ENCODE measurements around the gene TRIM9.
"Not testable (repeated sequence)": the region's sequence is repeated elsewhere in the genome, so short reads cannot be mapped to it uniquely, and the experiment has no call there.

TRIM9 gene

DNA sequence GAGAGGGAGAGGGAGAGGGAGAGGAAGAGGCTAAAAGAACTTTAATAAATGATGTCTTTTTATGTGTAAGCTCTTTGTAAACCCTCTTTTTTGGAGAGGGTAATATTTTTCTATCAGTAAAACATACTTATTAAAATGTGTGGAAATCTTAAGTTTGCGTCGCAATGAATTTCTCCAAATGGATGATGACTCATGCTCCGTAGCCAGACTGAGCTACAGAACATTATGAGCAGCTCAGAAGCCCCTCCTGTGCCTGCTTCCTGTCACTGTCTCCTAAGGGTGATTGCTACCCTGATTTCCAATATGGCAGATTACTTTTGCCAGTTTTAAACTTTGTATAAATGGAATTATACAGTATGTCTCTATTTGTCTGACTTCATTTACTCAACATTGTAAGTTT is 137.6 kb downstream of the TRIM9 start:
- DNase-seq: no peak

DNA sequence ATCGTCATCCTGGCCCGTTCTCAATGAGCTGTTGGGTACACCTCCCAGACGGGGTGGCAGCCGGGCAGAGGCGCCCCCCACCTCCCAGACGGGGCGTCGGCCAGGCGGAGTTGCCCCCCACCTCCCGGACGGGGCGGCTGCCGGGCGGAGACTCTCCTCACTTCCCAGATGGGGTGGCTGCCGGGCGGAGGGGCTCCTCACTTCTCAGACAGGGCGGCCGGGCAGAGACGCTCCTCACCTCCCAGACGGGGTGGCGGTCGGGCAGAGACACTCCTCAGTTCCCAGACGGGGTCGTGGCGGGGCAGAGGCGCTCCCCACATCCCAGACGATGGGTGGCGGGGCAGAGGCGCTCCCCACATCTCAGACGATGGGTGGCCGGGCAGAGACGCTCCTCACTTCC is 138.5 kb downstream of the TRIM9 start:
- DNase-seq: not testable (repeated sequence)

DNA sequence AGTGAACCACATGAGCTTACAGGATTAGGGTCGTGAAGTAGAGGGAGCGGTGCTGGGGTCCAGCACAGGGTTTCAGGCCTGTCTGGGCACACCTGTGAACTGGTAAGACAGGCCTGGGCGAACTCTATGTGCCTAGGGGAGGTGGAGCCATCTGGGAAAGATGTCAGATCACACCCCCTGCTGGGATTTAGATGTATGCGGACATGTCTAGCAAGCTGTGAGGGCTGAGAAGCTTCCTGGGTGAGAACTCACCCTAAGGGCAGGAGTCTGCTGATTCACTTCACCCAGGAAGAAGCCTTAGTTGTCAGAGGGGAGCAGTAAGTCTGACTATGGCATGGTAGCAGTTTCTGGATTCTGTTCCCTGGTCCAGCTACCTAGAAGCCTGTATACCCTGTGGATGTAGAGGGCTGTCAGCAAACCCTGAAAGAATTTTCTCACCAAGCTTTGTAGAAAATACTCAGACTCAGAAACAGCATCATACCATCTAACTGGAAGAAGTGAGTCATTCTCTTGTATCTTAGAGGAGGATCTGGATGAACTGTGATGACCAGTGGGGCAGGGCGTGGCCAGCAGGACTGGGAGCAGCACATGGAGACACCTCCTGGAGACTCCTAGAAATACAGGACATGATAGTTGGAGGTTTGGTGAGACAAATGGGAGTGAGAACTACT is 139.4 kb downstream of the TRIM9 start:
- DNase-seq: peak; percentile 59

DNA sequence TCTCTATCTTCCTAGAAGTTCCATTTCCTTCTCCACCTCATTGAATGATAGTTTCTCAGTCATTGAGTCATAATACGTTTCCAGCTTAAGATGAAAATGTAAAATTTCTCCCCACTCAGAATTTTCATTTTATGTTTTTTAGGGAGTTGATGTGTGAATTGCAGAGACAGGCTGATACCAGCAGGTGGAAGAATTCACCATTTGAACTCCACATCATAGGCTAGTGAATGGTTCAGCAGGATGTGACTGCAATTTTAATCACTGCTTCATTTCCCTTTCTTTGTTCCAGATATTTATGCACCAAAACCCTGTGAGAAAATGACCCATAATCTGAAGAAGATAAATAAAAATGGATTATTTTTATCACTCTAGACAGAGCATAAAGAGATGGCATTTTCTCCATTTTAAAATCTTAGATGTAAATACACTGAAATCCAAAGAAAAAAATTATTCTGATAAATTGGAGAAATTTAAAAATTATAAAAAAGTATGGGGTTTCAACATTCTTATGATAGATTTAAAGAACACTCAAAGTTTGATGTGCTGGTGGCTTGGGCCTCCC is 140.0 kb downstream of the TRIM9 start:
- no peak for DNase-seq

DNA sequence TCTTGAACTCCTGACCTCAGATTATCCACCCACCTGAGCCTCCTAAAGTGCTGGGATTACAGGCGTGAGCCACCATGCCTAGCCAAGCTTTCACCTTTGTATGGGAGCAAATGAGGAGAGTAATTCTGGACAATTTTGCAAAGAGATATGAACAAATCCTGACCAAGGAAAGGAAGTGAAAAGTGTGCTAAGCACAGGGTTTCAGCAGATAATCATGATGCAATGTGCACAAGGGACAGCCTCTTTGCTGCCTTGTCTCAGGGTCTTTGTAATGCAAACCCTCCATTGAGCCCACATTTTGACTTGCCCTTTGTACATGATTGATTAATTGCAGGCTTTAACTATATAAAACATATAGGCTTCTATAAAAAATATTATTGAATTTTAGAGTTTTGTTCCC is 141.4 kb downstream of the TRIM9 start:
- DNase-seq: no peak

DNA sequence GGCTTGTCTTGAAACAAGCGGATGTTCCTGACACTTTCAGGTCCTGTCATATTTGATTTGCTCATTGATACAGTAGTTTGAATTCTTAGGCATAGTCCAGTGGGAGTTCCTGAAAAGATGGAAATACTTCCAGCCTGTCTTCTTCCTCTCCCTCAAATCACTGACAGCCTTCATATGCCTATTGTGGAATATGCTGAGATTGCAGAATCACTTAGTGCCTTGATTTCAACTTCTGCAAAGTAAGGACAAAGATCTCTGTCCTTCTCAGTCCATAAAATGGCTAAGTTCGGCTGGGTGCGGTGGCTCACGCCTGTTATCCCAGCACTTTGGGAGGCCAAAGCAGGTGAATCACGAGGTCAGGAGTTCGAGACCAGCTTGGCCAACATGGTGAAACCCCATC is 143.9 kb downstream of the TRIM9 start:
- no peak for DNase-seq

DNA sequence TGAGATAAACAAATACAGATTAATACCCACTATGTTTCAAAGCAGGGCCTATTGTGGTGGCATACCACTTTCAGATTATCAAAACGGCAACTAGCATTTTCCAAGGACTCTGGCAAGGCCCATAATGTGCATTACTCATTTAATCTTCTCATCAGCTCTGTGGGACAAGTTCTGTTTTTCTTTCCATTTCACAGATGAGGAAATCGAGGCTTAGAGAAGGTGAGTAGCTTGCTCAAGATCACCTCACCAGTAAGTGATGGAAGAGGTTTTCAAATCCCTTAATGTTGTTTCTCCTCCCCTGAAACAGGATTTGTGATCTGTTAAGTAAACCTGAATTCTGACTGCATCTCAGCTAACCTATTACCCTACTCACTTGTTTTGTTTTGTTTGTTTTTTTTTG is 146.7 kb downstream of the TRIM9 start:
- no peak for DNase-seq

DNA sequence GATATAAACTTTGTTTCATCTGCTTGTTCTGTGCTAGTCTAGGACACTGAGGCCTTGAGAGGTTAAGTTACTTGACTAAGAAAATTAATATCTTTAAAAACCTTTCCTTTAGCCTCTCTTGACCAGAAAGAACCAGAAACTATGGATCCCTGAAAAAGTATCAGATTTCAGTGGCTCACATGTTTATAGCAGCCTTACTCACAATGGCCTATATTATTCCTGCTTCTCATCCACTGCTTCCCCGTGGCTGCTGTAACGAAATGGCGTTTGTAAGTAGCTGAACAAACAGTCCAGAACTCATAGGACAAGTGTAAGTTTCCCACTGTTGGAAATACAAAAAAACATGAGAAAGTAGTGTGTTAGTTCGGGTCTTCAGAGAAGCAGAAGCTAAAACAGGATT is 147.5 kb downstream of the TRIM9 start:
- no peak for DNase-seq

DNA sequence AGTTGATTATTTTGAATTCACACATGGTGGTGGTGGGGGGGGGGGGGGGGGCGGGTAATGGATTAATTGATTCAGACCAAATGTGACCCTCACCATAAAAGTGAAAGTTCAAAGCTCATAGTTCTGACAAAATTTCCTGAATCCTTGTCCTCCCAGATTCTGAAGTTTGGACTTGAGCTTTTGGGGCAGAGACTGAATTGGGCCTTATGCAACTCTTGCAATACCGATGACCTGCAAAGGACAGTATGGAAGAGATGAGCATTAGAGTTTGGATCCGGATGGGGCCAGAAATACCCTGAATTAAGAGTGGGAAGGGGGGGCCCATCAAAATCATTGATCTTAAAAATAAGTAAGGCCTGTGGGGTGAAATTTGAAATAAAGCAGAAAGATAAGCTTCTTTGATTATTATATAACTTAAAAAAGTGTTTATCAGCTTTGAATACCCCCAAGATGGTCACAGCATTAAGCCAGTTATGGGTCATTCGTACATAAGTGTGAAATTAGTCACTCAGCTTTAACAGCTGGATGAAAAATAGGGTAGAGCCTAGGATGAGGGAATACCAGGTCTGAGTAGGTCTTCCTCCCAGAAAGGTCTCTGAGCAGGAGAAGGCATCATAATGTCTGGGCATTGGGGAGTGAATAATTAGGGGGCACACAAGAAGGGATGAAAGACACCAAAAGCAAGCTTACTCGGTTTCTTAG is 148.5 kb downstream of the TRIM9 start:
- no peak for DNase-seq

DNA sequence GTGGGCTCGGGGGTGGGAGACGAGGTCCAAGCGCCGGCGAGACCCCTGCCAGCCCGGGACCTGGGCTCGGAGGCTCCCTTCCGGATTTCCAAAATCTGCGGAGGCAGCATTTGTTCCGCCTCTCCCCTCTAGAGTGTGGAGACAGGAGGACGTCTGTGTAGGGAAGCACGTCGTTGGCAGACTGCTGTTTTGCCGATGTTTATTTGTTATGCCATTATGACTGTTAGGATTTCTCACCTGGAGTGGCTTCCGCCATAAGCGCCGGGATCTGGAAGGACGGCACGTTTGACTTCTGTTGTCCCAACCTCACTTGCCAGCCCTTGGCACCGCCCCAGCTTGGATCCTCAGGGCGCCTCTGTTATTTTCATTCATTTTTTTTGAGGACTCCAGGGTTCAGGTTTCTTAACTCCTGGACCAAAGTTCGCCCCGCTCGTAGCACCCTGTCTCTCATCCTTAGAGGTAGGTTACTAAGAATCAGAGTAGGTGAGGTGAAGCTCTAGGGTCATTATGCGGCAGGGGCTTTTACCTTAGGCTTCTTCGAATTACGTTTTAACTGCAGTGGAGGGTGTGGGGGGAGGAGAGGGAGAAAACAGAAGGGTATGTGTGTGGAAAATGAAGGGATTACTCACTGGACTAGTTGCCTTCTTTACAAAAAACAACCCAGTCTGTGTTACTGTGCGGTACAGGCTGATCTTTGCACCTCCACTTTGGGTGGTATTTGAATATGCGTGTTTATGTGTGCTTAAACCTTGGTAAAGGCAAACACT is 150.1 kb downstream of the TRIM9 start:
- peak; percentile 69 for DNase-seq

DNA sequence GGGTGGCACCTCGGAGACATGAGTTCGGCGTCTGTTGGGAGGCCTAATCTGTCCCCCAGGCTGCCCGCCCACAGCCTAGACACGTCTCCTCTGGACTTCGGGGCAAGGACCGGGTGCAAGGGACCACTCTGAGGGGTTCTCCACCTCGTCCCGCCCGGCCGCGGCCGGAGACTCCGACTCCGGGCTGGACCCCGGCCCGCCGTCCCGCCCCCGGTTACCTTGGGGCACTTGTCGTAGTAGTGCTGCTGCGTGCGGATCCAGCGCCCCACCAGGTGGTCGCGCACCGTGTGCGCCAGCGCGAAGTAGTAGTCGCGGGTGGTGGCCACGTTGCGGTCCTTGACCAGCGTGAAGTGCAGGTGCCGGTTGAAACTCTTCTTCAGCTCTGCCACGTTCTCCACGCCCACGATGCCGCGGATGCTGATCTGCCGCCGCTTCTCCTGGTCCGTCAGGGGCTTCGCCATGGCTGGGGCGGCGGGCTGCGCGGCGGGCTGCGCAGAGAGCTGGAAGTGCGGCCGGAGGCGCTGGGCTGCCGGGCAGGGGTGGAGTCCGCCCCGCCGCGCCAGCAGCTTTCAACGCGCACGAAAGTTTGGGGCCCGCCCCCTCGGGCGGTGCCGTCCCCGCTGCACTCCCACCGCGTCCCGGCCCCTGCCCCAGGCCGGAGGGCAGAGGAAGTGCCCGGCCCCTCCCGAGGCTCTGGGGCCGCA is 150.8 kb downstream of the TRIM9 start, which contains the start of gene PYGL:
Gene PYGL, minus strand, starts transcription at position 541 of the 704 bp plus-strand sequence. Its CDS starts 80 bp downstream, at position 461.
- DNase-seq: peak; percentile 84

DNA sequence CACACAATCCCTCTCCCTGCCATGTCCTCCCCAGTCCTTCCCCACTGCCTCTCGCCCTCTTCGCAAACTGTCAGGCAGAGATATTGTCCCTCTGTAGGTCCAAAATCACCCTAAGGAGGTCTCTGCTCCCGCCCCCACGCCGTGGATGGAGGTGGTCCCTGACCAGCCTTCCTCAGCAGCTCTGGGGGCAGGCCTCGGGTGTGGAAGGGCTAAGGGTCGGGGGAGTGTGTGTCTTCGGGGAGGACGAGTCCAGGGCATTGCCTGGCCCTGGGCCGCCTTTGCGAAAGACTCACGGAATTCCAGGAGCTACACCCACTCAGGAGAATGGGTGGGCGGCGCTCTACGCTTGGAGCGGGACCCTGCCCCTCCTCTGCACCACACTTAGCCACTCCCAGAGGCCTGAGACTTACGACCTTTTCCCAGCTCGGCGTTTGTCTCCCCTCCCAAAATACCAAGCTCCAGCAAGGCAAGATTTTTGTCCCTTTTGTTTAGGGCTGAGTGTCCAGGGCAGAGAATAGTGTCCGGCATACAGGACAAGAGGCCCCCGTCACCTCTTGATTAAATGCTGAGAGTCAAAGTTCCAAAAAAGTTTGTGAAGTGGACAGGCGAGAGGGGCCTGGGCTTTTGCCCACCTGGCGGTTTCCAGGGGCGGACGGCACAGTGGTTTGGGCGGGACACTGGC is 151.5 kb downstream of the TRIM9 start:
- DNase-seq: peak; percentile 50

DNA sequence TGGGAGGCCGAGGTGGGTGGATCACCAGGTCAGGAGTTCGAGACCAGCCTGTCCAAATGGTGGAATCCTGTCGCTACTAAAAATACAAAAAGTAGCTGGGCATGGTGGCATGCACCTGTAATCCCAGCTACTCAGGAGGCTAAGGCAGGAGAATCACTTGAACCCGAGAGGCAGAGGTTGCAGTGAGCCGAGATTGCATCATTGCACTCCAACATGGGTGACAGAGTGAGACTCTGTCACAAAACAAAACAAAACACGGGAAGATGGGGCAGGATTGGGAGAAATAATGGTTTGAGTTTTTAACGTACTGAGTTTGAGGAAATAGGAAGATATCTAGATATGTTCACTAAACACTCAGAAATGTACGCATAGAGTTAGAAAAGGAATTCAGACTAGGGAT is 153.3 kb downstream of the TRIM9 start:
- DNase-seq: not testable (repeated sequence)

DNA sequence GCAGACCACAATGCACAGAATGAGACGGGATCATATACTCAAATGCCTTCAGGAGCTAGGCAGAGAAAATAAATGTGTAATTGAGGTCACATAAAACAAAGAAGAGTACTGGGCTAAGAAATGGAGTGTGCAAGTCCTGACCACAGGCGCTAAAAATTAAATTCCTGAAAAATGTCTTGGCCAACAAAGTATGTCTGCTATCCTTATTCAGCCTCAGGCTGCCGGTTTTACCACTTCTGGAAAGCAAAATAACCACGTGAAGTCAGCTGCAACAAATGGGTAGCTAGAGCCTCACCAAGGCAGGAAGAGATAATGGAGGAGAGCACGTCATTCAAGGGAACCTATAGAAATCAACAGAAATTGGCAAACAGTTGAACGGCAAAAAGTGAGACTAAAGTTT is 153.8 kb downstream of the TRIM9 start:
- no peak for DNase-seq

DNA sequence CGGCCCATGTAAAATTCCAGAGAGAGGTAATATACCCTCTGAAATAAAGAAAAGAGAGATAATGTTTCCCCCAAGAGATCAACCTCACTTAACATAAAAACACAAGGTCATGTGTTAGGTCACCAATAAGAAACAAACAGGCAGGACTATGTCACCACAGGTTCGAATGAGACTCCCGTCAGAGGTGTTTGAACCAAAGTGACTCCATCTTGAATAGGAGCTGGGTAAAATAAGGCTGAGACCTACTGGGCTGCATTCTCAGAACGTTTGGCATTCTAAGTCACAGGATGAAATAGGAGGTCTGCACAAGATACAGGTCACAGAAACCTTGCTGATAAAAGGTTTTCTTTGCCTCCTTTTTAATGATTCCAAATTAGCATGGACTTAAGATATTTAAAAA is 157.1 kb downstream of the TRIM9 start:
- no peak for DNase-seq

DNA sequence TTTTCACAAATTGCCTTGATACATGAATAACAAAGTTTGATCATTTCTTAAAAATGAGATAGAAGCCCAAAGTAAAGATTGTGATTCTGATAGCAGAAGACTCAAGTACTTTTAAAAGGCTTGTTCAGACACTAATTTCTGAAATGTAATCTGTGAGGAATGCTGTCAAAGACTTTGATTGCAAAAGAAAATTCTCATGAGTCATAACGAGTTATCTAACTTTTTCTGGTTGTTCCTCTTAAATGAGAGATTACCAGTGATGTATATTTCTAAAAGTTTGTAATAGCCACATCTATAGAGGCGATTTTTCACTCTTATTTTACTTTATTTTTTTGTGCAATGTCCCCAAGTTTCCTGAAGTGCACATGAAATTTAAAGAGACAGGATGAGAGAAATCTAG is 157.6 kb downstream of the TRIM9 start:
- no peak for DNase-seq

DNA sequence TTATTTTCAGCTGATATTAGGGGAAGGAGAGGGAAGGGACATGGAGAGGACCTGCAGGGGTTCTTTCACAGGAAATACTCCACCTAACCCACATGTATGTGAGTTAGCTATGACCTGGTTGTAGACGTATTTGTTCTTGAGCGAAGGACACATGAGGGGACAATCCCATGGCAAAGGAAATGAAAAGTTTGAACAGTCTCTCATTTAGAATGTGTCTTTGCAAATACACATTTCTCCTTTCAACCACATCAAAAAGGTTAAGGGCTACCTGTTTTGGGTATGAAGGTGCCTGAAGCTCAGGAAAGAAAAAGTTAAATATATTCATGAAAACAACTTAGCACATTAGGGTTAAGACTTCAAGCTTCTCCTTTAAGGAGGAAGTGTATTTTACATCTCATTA is 158.0 kb downstream of the TRIM9 start:
- no peak for DNase-seq

DNA sequence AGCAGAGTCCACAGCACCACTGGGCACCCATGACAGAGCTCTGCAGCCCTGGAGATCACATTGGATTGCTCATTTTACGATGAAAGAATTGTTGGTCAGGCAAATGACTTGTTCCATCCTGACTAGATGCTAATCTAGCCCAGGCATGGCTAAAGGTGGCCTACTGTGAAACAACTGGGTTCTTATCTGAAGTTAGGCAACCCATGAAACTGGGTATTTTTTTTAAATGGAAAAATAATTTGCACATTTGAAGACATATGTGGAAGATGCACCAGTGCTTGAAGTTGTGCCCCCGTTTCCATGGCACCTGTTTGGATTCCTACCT is 158.9 kb downstream of the TRIM9 start:
- no peak for DNase-seq

DNA sequence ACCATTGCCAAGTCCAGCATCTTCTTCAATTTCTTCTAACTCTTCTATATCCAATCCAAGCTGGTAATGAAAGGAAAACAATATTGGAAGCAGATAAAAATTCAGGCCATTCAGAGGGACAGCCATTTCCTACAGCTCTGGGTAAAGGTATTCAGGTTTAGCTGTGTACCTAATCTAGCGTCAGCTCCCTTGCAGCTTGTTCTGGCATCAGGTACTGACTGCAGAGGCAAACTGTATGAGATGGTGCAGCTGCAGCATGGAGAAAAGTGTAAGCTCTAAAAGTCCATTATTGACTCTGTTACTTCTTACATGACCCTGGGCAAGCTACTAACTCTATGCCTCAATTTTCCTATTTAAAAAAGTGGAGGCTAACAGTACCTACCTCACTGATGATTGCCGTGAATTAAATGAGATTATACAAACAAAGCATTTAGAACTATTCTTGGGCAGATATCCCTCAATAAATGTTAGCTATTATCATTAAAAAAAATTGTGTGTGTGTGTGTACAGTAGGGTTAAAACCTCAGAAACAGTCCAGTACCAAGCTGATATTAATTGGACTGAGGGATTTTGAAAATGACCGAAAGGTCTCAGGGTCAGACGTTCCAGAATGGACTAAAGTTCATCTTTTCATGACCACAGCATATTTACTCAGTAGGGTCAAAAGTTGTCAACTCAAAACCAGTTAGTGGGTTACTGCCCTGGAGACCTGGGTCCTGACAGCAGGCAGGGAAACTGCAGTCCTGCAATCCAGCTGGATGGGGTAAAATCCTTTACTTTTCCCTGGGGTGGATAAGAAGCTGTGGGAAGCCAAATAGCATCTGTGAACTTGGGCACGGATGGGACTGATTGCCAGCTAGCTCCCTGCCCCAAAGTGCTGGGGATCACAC is 159.5 kb downstream of the TRIM9 start:
- no peak for DNase-seq

DNA sequence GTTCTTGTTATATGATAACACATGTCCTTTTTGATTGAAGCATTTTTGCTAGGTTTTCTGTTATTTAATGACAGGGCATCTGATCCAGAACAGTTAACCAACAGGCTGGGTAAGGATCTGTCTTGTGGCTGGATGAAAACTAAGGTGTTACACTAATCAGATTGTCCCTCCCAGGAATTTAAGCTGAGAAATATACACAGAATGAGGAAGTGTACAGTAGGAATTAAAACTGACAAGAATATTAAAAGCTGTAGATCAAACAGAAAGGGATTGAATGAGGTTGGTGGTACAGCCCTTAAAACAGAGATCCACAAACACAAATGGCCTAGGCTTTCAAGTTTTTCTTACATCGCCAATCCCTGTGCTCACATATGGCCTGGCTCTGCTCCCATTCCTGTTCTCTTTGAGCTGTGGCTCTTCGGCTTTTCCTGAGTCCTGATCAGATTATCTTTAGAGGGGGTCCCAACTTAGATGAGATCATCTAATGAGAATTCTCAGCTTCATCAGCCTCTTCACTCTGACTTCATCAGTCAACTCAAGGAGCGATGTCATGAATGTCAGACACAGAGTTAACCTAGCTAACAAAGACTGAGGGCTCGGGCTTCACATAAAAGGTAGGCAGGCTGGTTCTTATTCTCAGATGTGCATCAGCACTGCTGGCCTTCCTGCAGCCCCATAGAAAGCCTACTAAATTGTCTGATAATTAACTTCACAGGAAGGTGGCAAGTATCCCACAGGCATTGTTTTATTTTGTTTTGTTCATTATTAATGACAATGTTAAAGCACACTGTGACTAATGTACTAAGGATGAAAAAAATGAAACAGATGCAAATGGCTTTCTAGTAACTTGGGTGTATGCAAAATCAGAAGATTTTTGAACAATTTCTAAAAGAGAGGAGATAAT is 162.1 kb downstream of the TRIM9 start:
- DNase-seq: no peak
